Mesenchymal stem cell (in vitro differentiated cells and primary cell): Measurements from ENCODE around the gene SCN3B.

Experiments used
- DNase-seq: peaks from one replicate; pipeline ENCODE4 v3.0.0-alpha.2; 2013
- H2AFZ ChIP-seq: one replicate; pipeline ENCODE4 v1.6.1; 2013; ENCODE audit warnings: low read depth, mild to moderate bottlenecking, control low read depth, inconsistent platforms, low read length, moderate library complexity
- H2AK5ac ChIP-seq: 2 replicates; pipeline ENCODE4 v1.6.1; 2013; ENCODE audit warnings: low read length, moderate library complexity, mild to moderate bottlenecking, inconsistent platforms; ENCODE audit not compliant: severe bottlenecking
- H2BK120ac ChIP-seq: one replicate; pipeline ENCODE4 v1.6.1; 2013; ENCODE audit warnings: low read depth, mild to moderate bottlenecking, inconsistent platforms, low read length, moderate library complexity
- H2BK12ac ChIP-seq, 2 experiments: one replicate each; pipeline ENCODE4 v1.6.1; 2013; ENCODE audit warnings: inconsistent platforms in 2 of 2, low read length in 2 of 2, mild to moderate bottlenecking in 2 of 2, moderate library complexity in 2 of 2, control low read depth in 1 of 2
- H2BK15ac ChIP-seq: one replicate; pipeline ENCODE4 v1.6.1; 2013; ENCODE audit warnings: mild to moderate bottlenecking, low read depth, inconsistent platforms; ENCODE audit not compliant: poor library complexity, severe bottlenecking
- H2BK5ac ChIP-seq: 2 replicates; pipeline ENCODE4 v1.6.1; 2013; ENCODE audit warnings: low read depth, mild to moderate bottlenecking, low read length, control low read depth, inconsistent platforms; ENCODE audit not compliant: poor library complexity, severe bottlenecking
- H3K14ac ChIP-seq, 2 experiments: one replicate each; pipeline ENCODE4 v1.6.1; 2013; ENCODE audit warnings: inconsistent platforms in 2 of 2, low read length in 2 of 2, control low read depth in 1 of 2, mild to moderate bottlenecking in 1 of 2, moderate library complexity in 1 of 2
- H3K18ac ChIP-seq, 2 experiments: one replicate each; pipeline ENCODE4 v1.6.1; 2013; ENCODE audit warnings: inconsistent platforms in 2 of 2, low read length in 2 of 2, control low read depth in 1 of 2, low read depth in 1 of 2, mild to moderate bottlenecking in 1 of 2
- H3K23ac ChIP-seq, 2 experiments: one replicate each; pipeline ENCODE4 v1.6.1; 2013; ENCODE audit warnings: inconsistent platforms in 2 of 2, low read length in 2 of 2, mild to moderate bottlenecking in 2 of 2, moderate library complexity in 2 of 2, control low read depth in 1 of 2
- H3K27ac ChIP-seq: 2 replicates; pipeline ENCODE4 v1.5.1; 2013; ENCODE audit warnings: mild to moderate bottlenecking, moderate library complexity, low read length, control low read depth, inconsistent platforms; ENCODE audit not compliant: poor library complexity, severe bottlenecking
- H3K27me3 ChIP-seq, 2 experiments: 2 replicates each; pipeline versions ENCODE4 v1.6.1 to v1.7.0; 2013; ENCODE audit warnings: low read length in 2 of 2, mild to moderate bottlenecking in 2 of 2, moderate library complexity in 2 of 2, control low read depth in 1 of 2, inconsistent platforms in 1 of 2; ENCODE audit not compliant: control insufficient read depth in 1 of 2, insufficient read depth in 1 of 2
- H3K36me3 ChIP-seq, 2 experiments: 2 replicates each; pipeline versions ENCODE4 v1.6.1 to v1.7.0; 2013; ENCODE audit warnings: low read length in 2 of 2, control low read depth in 1 of 2, inconsistent platforms in 1 of 2, low read depth in 1 of 2, mild to moderate bottlenecking in 1 of 2; ENCODE audit not compliant: insufficient read depth in 2 of 2, control insufficient read depth in 1 of 2
- H3K4ac ChIP-seq, 2 experiments: one replicate each; pipeline ENCODE4 v1.6.1; 2013; ENCODE audit warnings: inconsistent platforms in 2 of 2, low read length in 2 of 2, mild to moderate bottlenecking in 2 of 2, moderate library complexity in 2 of 2, control low read depth in 1 of 2, low read depth in 1 of 2
- H3K4me1 ChIP-seq: 2 replicates; pipeline ENCODE4 v1.6.1; 2013; ENCODE audit warnings: low read depth, low read length, control low read depth; ENCODE audit not compliant: control insufficient read depth, insufficient read depth
- H3K4me2 ChIP-seq: 2 replicates; pipeline ENCODE4 v1.6.1; 2013; ENCODE audit warnings: low read length, mild to moderate bottlenecking, inconsistent platforms; ENCODE audit not compliant: poor library complexity, severe bottlenecking
- H3K4me3 ChIP-seq, 2 experiments: 2 replicates each; pipeline versions ENCODE4 v1.5.1 to v1.7.0; 2013; ENCODE audit warnings: low read length in 2 of 2, mild to moderate bottlenecking in 2 of 2, control low read depth in 1 of 2, low read depth in 1 of 2; ENCODE audit not compliant: insufficient read depth in 1 of 2
- H3K79me1 ChIP-seq: replicated peaks from 2 replicates; pipeline ENCODE4 v1.6.1; 2013; ENCODE audit warnings: mild to moderate bottlenecking, control low read depth, low read length, inconsistent platforms; ENCODE audit not compliant: poor library complexity, severe bottlenecking
- H3K9ac ChIP-seq: 2 replicates; pipeline ENCODE4 v1.7.0; 2013; ENCODE audit warnings: mild to moderate bottlenecking, low read length, moderate library complexity
- H3K9me3 ChIP-seq: 2 replicates; pipeline ENCODE4 v1.7.0; 2013; ENCODE audit warnings: mild to moderate bottlenecking, low read length; ENCODE audit not compliant: control insufficient read depth
- H4K8ac ChIP-seq: one replicate; pipeline ENCODE4 v1.6.1; 2013; ENCODE audit warnings: inconsistent platforms, mild to moderate bottlenecking, low read length, moderate library complexity
- H4K91ac ChIP-seq: one replicate; pipeline ENCODE4 v1.6.1; 2013; ENCODE audit warnings: mild to moderate bottlenecking, low read length, inconsistent platforms
- WGBS: methylation state at CpG from one replicate; pipeline ENCODE4 v1.1.7; 2013; ENCODE audit warnings: mixed read lengths; 5-methylcytosine and 5-hydroxymethylcytosine counted together

Gene SCN3B

GRCh38 chr11:123616505-123617198, 37.8 kb downstream of the SCN3B start:
- peaks cover 21 to 70% of the 10 kb centered on the region in 2 experiments for H3K36me3 ChIP-seq
- H3K4ac ChIP-seq: no peak overlapping the region
- no peak overlapping the region for H2BK15ac ChIP-seq
- no peak overlapping the region for H3K14ac ChIP-seq
- H3K18ac ChIP-seq: peak overlapping the region in 1 of 2 experiments; percentile 40
- no peak overlapping the region for H4K91ac ChIP-seq
- H3K4me1 ChIP-seq: peaks cover 1% of the 10 kb centered on the region
- no peak overlapping the region for H3K4me2 ChIP-seq
- H3K27me3 ChIP-seq: no peaks in the 10 kb centered on the region
- no peak overlapping the region for H3K27ac ChIP-seq
- no peaks in the 10 kb centered on the region for H3K79me1 ChIP-seq
- no peak overlapping the region for H3K9ac ChIP-seq
- WGBS: 57% methylated on average over 10 of the region's 11 CpGs
- DNase-seq: peak; percentile 76
- no peak overlapping the region for H2BK120ac ChIP-seq
- H3K9me3 ChIP-seq: no peaks in the 10 kb centered on the region
- no peak overlapping the region for H2BK12ac ChIP-seq
- no peak overlapping the region for H3K4me3 ChIP-seq
- no peak overlapping the region for H4K8ac ChIP-seq
- H3K23ac ChIP-seq: no peak overlapping the region
- no peak overlapping the region for H2AFZ ChIP-seq
- H2AK5ac ChIP-seq: no peak overlapping the region
- H2BK5ac ChIP-seq: no peak overlapping the region

GRCh38 chr11:123611698-123612097, 42.7 kb downstream of the SCN3B start:
- H2BK120ac ChIP-seq: no peak overlapping the region

DNA sequence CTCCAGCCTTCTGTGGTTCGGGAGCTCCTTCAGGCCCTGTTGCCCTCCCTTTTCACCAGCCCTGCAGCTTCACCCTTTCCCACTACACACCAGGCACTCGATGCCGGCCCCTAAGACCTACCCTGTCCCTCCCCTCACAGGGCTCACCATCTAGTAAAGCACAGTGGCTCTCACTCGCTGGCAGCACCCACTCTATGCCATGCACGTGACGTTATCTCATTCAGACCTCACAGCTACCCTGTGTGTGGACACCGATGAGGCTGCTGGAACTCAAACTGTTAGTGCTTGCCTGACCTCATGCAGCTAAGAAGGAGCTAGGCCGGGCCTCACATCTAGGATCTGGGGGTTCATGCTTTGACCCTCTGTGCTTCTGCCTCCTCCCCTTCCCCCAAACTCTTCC, 45.5 kb downstream of the SCN3B start:
- H3K27me3 ChIP-seq: no peaks in the 10 kb centered on the region
- H3K23ac ChIP-seq: no peak overlapping the region
- H2BK12ac ChIP-seq: no peak overlapping the region
- peaks cover 36 to 95% of the 10 kb centered on the region in 2 experiments for H3K36me3 ChIP-seq
- H3K79me1 ChIP-seq: no peaks in the 10 kb centered on the region
- H3K9ac ChIP-seq: no peak overlapping the region
- H3K9me3 ChIP-seq: no peaks in the 10 kb centered on the region
- H2BK5ac ChIP-seq: no peak overlapping the region
- no peak overlapping the region for H4K8ac ChIP-seq
- WGBS: 89% methylated on average over 8 of the region's 8 CpGs
- H3K18ac ChIP-seq: no peak overlapping the region
- H3K4me2 ChIP-seq: no peak overlapping the region
- no peak for DNase-seq
- no peak overlapping the region for H3K27ac ChIP-seq
- no peak overlapping the region for H4K91ac ChIP-seq
- H2BK120ac ChIP-seq: no peak overlapping the region
- H2BK15ac ChIP-seq: no peak overlapping the region
- no peak overlapping the region for H3K14ac ChIP-seq
- H3K4me1 ChIP-seq: no peaks in the 10 kb centered on the region
- no peak overlapping the region for H2AFZ ChIP-seq
- no peak overlapping the region for H3K4me3 ChIP-seq
- no peak overlapping the region for H2AK5ac ChIP-seq
- no peak overlapping the region for H3K4ac ChIP-seq

More at GRCh38 chr11:123611698-123612097, 42.7 kb downstream of the SCN3B start:
- H2BK12ac ChIP-seq: no peak overlapping the region
- peaks cover 1% of the 10 kb centered on the region for H3K4me1 ChIP-seq
- H3K14ac ChIP-seq: no peak overlapping the region
- no peaks in the 10 kb centered on the region for H3K9me3 ChIP-seq
- no peak overlapping the region for H3K9ac ChIP-seq
- no peak overlapping the region for H2AFZ ChIP-seq
- H3K4me2 ChIP-seq: no peak overlapping the region
- H2BK15ac ChIP-seq: peak overlapping the region; percentile 13
- H2BK5ac ChIP-seq: no peak overlapping the region
- H3K23ac ChIP-seq: no peak overlapping the region
- peaks cover 32 to 87% of the 10 kb centered on the region in 2 experiments for H3K36me3 ChIP-seq
- no peak overlapping the region for H3K27ac ChIP-seq
- DNase-seq: no peak
- H2AK5ac ChIP-seq: no peak overlapping the region
- no peaks in the 10 kb centered on the region for H3K79me1 ChIP-seq
- no peak overlapping the region for H3K4ac ChIP-seq
- no peak overlapping the region for H3K18ac ChIP-seq
- no peak overlapping the region for H4K91ac ChIP-seq
- H3K27me3 ChIP-seq: no peaks in the 10 kb centered on the region
- 90% methylated on average over 4 of the region's 4 CpGs for WGBS
- no peak overlapping the region for H3K4me3 ChIP-seq
- no peak overlapping the region for H4K8ac ChIP-seq

GRCh38 chr11:123608371-123608770, 46.1 kb downstream of the SCN3B start:
- Histone ChIP-seq H3K4me1 (no peaks in the 10 kb centered on the region), H3K27me3 (no peaks in the 10 kb centered on the region), H2AK5ac (no peak overlapping the region), H3K27ac (no peak overlapping the region), H3K4me3 (no peak overlapping the region), H2BK120ac (no peak overlapping the region), H2BK12ac (no peak overlapping the region), H3K14ac (no peak overlapping the region), H3K4me2 (no peak overlapping the region), H2BK5ac (no peak overlapping the region), H3K9me3 (no peaks in the 10 kb centered on the region), H3K9ac (no peak overlapping the region), H3K36me3 (peaks cover 36 to 95% of the 10 kb centered on the region in 2 experiments), H3K4ac (no peak overlapping the region), H2AFZ (no peak overlapping the region), H3K23ac (no peak overlapping the region), H4K8ac (no peak overlapping the region), H3K79me1 (no peaks in the 10 kb centered on the region), H3K18ac (no peak overlapping the region), H2BK15ac (no peak overlapping the region), H4K91ac (no peak overlapping the region)
- WGBS: 83% methylated on average over 9 of the region's 9 CpGs
- DNase-seq: no peak
